Activated naive CD8-positive, alpha-beta T cell treated with anti-CD3 and anti-CD28 coated beads, Interleukin-2, amount 10 ng/mL, durations not matched to agents 7 days and 5 days (primary cell): ENCODE data around the gene CETP. TPM values are rescaled to one million over a fixed set of nuclear protein-coding genes. Genes with fewer than 3 reads are reported as not detected.

ENCODE experiments used
- ATAC-seq: fragments of 150-1000 bp; cut with Tn5 transposase; one replicate; pipeline ENCODE4 v1.10.0; 2021; ENCODE audit warnings: low read depth, moderate library complexity
- POLR2A ChIA-PET: fragments of 350-600 bp; sonication (Branson Sonifier 250); formaldehyde crosslinking; loops from one replicate; lab custom pipeline; 2021; ENCODE audit warnings: antibody characterized with exemption; lab: Charles Lee
- DNase-seq: peaks from one replicate; pipeline ENCODE4 v3.0.0; 2021
- H3K27ac Mint-ChIP-seq: one replicate; pipeline ENCODE4 v1.8.0; 2022; ENCODE audit warnings: mild to moderate bottlenecking, mixed read lengths
- H3K27me3 Mint-ChIP-seq: one replicate; pipeline ENCODE4 v1.8.0; 2022; ENCODE audit warnings: mild to moderate bottlenecking, moderate library complexity, mixed read lengths
- H3K36me3 Mint-ChIP-seq: one replicate; pipeline ENCODE4 v1.8.0; 2021; ENCODE audit warnings: mild to moderate bottlenecking, mixed read lengths
- H3K4me1 Mint-ChIP-seq: one replicate; pipeline ENCODE4 v1.8.0; 2021; ENCODE audit warnings: mixed read lengths
- H3K4me3 Mint-ChIP-seq: one replicate; pipeline ENCODE4 v1.8.0; 2022; ENCODE audit warnings: mild to moderate bottlenecking, moderate library complexity, mixed read lengths
- H3K9me3 Mint-ChIP-seq: one replicate; pipeline ENCODE4 v1.8.0; 2021; ENCODE audit warnings: mixed read lengths
- total RNA-seq, 2 experiments: library from RNA; stranded (reverse); gene quantifications; one replicate each; pipeline ENCODE4 v1.2.3, GENCODE V29; 2021

Gene CETP
- total RNA-seq, 2 experiments from 2014 or later, result not detected

DNA sequence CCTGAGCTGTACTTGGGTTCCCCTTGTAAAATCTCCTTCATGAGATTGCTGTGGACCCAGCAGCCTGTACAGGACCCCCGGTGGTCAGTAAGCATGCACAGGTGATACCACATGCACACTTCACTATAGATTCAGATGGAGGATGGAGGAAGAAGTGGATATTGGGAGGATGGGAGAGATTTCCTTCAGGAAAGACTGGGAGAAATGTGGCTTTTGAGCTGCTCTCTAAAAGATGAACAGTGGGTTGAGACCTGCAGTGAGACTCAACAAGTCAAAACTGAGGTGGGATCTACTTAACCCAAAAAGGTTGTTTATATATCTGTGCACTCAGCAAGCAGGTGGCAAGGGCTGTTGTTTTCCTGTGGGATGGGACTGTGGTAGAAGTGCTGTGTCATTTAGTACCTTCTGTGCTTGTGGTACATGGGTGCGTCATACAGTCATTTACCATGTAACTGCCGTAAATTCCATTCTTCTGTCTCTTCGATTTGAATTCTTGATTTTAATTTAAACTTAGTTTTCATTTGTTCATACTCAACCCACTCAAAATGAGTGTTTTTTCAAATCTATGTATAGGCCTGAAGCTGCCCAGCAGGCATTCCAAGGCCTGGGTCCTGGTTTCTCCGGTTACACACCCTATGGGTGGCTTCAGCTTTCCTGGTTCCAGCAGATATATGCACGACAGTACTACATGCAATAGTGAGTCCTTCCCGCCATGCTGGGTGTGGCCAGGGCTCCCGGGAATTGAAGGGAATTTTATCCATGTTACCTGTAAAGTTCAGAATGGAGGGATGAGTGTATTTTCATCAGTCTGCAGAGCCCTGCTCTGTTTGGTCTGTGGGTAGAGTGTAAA, 22.9 kb upstream of the CETP start:
- peaks cover 61% of the 10 kb centered on the region for H3K4me1 Mint-ChIP-seq
- peak overlapping the region; percentile 86 for H3K27ac Mint-ChIP-seq
- POLR2A ChIA-PET, result interaction anchor here (0.6 to 1.3 kb wide), 6 partner anchors 8 to 111 kb away, joined by 3 to 5 read pairs (median 3); partner anchors contain the start of gene NLRC5
- H3K27me3 Mint-ChIP-seq, result no peaks in the 10 kb centered on the region
- H3K9me3 Mint-ChIP-seq, result no peaks in the 10 kb centered on the region
- ATAC-seq (peak; percentile 81), DNase-seq (no peak)
- peak overlapping the region; percentile 84 for H3K4me3 Mint-ChIP-seq
- peaks cover 67% of the 10 kb centered on the region for H3K36me3 Mint-ChIP-seq

DNA sequence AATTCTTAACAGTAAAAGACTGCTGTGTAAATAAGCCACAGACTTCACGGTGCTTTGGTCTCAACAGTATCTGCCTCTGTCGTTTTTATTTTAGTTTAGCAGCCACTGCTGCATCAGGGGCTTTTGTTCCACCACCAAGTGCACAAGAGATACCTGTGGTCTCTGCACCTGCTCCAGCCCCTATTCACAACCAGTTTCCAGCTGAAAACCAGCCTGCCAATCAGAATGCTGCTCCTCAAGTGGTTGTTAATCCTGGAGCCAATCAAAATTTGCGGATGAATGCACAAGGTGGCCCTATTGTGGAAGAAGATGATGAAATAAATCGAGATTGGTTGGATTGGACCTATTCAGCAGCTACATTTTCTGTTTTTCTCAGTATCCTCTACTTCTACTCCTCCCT, 21.9 kb upstream of the CETP start:
- Mint-ChIP-seq H3K27me3 (no peaks in the 10 kb centered on the region), H3K4me3 (peak overlapping the region; percentile 84), H3K27ac (peak overlapping the region; percentile 86), H3K36me3 (peaks cover 61% of the 10 kb centered on the region), H3K4me1 (peaks cover 54% of the 10 kb centered on the region), H3K9me3 (no peaks in the 10 kb centered on the region)
- ATAC-seq (peak; percentile 11), DNase-seq (no peak)
- POLR2A ChIA-PET, result no interaction called here

DNA sequence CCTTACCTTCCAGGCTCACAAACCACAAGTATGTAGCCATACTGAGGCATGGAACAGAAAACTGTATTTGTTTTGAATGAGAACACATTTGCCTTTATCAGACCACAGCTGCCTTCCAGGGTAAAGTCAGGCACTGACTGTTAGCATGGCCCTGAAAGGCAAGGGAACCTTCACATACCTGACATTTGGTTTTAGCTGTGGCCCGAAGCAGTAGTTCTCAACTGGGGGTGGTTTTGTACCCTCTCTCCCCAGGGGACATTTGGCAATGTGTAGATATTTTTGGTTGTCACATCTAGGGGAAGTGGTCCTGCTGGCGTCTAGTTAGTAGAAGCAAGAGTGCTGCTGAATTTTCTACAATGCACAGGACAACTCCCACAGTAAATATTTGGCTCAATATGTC, 20.7 kb upstream of the CETP start:
- H3K27me3 Mint-ChIP-seq, result no peaks in the 10 kb centered on the region
- H3K36me3 Mint-ChIP-seq, result peaks cover 55% of the 10 kb centered on the region
- H3K27ac Mint-ChIP-seq, result peak overlapping the region; percentile 55
- DNase-seq (no peak), ATAC-seq (no peak)
- no peak overlapping the region for H3K4me3 Mint-ChIP-seq
- H3K4me1 Mint-ChIP-seq, result peaks cover 47% of the 10 kb centered on the region
- POLR2A ChIA-PET, result interaction anchor here (1.1 to 2.2 kb wide), 2 partner anchors 9 to 92 kb away, joined by 3 to 12 read pairs; partner anchors contain the start of gene HERPUD1
- no peaks in the 10 kb centered on the region for H3K9me3 Mint-ChIP-seq

DNA sequence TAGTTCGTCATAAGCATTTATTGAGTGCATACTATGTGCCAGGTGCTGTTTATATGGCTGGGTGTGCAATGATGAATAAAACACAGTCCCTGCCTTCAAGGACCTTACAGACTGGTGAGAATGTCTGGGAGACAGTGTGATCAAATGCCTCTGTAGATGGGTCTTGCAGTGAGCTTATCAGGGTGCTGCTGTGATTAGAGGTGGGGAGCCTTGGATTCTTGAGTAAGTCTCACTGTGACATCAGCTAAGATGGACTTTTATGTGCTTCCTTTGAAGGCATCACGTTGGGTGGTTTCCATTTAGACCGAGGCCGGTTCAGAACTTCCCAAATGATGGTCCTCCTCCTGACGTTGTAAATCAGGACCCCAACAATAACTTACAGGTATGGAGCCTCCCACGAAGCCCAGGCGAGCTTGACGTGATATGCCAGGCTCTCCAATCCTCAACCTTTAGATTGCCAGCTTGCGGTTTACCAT, 19.9 kb upstream of the CETP start:
- Mint-ChIP-seq H3K4me1 (peaks cover 42% of the 10 kb centered on the region), H3K27me3 (no peaks in the 10 kb centered on the region), H3K36me3 (peaks cover 47% of the 10 kb centered on the region), H3K9me3 (no peaks in the 10 kb centered on the region), H3K27ac (no peak overlapping the region), H3K4me3 (no peak overlapping the region)
- POLR2A ChIA-PET, result interaction anchor here (2.2 kb wide), 1 partner anchor 10 kb away, joined by 12 read pairs; the partner anchor contains the start of gene HERPUD1
- no peak for DNase-seq
- ATAC-seq, result no peak

DNA sequence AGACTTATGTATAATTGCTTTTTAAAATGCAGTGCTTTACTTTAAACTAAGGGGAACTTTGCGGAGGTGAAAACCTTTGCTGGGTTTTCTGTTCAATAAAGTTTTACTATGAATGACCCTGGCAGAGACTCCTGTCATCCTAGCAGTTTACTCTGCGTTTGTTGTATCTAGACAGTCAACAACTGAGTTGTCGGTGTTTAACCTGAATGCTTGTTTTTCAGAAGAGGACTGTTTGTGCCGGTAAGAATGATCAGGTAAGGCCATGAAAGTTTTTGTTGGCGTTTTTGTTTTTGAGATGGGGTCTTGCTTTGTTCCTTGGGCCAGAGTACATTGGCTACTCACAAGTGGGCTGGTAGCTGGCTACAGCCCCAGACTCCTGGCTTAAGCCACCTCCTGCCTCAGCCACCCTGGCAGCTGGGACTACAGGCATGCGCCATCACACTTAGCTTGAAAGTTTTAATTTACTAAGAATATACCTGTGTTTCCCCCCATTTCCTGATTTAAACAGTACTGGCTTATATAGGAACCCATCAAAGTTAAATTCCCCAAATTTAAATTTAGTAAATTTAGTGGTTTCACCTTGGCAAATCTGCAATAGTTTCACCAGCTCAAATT, 17.9 kb upstream of the CETP start:
- ATAC-seq (no peak), DNase-seq (no peak)
- no peak overlapping the region for H3K4me3 Mint-ChIP-seq
- POLR2A ChIA-PET, result interaction anchor here (0.7 to 1.4 kb wide), 3 partner anchors 10 to 25 kb away, joined by 3 to 6 read pairs (median 5); no protein-coding TSS in a partner anchor
- peaks cover 26% of the 10 kb centered on the region for H3K4me1 Mint-ChIP-seq
- H3K27ac Mint-ChIP-seq, result no peak overlapping the region
- peaks cover 32% of the 10 kb centered on the region for H3K36me3 Mint-ChIP-seq
- no peaks in the 10 kb centered on the region for H3K9me3 Mint-ChIP-seq
- H3K27me3 Mint-ChIP-seq, result no peaks in the 10 kb centered on the region

DNA sequence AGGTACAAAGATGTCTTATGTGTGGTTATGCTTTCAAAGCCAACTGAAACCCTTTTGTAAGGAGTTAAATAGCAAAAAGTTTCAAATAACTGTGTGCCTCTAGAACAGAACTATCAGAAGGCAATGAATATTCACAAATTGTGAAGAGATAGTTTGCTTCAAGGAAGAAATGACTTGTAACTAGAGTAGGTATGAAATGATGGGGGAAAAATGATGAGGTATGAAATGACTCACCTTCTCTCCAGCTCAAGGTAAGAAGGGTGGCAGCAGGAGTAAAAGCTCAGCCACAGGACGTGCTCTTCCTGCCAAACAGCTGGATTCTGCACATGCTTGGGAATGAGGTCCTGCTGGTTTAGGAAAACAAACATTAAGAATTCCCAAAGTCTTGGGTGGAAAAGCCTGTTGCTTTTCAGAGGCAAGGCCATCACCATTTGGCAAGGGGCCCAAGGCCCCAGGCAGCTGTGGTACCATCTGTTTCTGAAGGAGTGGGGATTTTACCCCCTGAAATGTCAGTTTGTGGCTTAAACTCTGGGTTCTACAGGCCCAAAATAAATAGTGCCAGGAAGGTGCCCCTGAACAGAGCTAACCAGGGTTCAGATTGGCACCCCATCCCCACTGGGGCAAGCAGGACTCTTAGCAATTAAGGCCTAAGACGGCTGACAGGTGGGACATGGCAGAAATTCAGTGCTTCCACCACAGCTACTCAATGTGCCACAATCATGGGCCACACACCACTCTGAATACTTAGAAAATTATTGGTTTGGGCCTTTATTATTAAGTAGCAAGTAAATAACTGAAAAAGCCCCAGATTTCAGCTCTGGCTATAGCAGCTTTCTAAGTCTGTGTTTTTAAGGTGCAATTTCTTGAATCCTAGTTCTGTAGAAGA, 16.6 kb upstream of the CETP start:
- POLR2A ChIA-PET, result interaction anchor here (0.6 to 2.0 kb wide), 4 partner anchors 13 to 94 kb away, joined by 3 to 12 read pairs (median 4); partner anchors contain the start of gene HERPUD1
- Mint-ChIP-seq H3K4me3 (no peak overlapping the region), H3K27ac (no peak overlapping the region), H3K4me1 (peaks cover 14% of the 10 kb centered on the region), H3K36me3 (peaks cover 20% of the 10 kb centered on the region), H3K27me3 (no peaks in the 10 kb centered on the region), H3K9me3 (no peaks in the 10 kb centered on the region)
- no peak for DNase-seq
- no peak for ATAC-seq

DNA sequence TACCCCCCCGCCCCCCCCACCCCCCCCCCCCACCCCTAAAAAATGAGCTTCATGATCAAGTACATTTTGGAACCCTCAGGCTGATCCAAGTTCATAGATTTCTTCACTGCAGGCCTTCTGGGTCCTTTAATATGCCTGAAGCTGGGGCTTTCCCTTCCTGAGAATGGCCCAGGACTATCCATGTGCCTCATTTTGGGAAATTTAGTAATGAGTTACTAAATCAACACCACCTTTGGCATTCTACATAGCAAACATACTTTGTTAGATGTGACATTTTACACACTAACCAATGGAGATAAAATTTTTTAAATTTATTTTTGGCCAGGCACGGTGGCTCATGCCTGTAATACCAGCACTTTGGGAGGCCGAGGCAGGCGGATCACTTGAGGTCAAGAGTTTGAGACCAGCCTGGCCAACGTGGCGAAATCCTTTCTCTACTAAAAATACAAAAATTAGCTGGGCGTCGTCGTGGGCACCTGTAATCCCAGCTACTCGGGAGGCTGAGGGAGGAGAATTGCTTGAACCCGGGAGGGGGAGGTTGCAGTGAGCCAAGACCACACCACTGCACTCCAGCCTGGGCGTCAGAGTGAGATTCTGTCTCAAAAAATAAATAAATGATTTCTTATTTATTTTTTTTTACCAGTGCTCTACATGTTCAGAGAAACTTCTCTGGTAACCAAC, 15.8 kb upstream of the CETP start:
- peaks cover 19% of the 10 kb centered on the region for H3K36me3 Mint-ChIP-seq
- no peaks in the 10 kb centered on the region for H3K27me3 Mint-ChIP-seq
- H3K27ac Mint-ChIP-seq, result no peak overlapping the region
- ATAC-seq, result no peak
- no peaks in the 10 kb centered on the region for H3K9me3 Mint-ChIP-seq
- POLR2A ChIA-PET, result interaction anchor here (0.7 to 2.0 kb wide), 2 partner anchors 14 to 55 kb away, joined by 3 to 12 read pairs; partner anchors contain the start of gene HERPUD1
- H3K4me1 Mint-ChIP-seq, result peaks cover 17% of the 10 kb centered on the region
- no peak for DNase-seq
- H3K4me3 Mint-ChIP-seq, result no peak overlapping the region

DNA sequence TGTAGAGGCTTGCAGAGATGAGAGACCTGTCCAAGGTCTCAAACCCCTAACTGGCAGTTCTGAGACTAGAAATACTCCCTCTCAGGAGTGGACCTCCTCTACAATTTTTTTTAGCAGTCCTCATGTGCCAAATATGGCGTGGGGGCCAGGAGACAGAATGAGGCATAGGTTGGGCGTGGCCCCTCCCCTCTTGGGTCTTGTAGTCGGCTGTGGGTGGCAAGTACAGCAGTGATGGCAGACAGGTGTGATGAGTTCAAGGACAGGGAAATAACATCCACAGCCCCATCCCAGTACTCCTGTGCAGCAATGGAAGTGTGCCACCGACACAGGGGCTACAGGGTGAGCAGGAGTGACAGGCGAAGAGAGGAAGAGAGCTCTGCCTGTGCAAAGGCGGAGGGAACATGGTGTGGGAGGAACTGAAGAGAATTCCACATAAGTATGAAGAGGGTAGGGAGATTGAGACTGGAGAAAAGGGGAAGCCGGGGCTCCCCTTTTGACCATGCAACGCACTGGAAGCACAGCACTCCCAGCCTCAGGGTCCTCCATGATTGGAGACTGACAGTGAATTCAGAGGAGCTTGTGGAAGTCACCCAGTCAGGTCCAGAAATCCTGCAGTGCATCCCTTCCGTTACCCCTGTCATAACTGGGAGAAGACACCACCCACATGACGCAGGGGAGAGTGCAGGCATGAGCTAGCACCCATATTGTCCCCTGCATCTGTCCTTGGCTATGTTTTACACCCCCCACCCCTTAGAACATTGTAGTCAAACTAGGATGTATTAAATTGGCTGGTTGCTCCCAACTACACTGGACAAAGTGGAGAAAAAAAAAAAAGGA, 14.8 kb upstream of the CETP start:
- H3K4me1 Mint-ChIP-seq, result peaks cover 22% of the 10 kb centered on the region
- H3K27ac Mint-ChIP-seq, result no peak overlapping the region
- no peak overlapping the region for H3K4me3 Mint-ChIP-seq

DNA sequence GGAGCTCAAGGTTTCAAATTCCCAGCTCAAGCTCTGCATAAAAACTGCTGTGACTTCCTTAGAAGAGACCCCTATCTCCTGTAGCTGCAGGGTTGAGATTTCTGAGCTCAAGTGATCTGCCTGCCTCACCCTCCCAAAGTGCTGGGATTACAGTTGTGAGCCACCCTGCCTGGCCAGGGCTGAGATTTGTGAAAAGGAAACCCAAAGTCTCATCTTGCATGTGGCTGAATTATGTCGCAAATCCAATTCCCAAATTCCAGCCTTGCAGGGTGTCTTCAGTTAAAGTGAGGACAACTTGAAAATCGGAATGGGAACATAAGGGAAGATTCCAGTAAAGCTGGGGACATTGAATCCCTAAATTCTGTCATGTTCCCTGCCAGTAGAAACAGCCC, 14.2 kb upstream of the CETP start:
- H3K27me3 Mint-ChIP-seq, result no peaks in the 10 kb centered on the region
- H3K36me3 Mint-ChIP-seq, result peaks cover 11% of the 10 kb centered on the region
- POLR2A ChIA-PET, result interaction anchor here (0.6 to 1.0 kb wide), 4 partner anchors 9 to 55 kb away, joined by 3 to 4 read pairs (median 4); no protein-coding TSS in a partner anchor
- no peak overlapping the region for H3K4me3 Mint-ChIP-seq
- DNase-seq, result no peak
- H3K27ac Mint-ChIP-seq, result no peak overlapping the region
- H3K4me1 Mint-ChIP-seq, result peaks cover 21% of the 10 kb centered on the region
- H3K9me3 Mint-ChIP-seq, result no peaks in the 10 kb centered on the region
- ATAC-seq, result no peak

More for the DNA sequence above, 14.8 kb upstream of the CETP start:
- ATAC-seq (no peak), DNase-seq (no peak)
- no peaks in the 10 kb centered on the region for H3K9me3 Mint-ChIP-seq
- H3K27me3 Mint-ChIP-seq, result no peaks in the 10 kb centered on the region
- POLR2A ChIA-PET, result interaction anchor here (0.6 to 2.0 kb wide), 5 partner anchors 9 to 55 kb away, joined by 3 to 12 read pairs (median 4); partner anchors contain the start of gene HERPUD1
- peaks cover 15% of the 10 kb centered on the region for H3K36me3 Mint-ChIP-seq

DNA sequence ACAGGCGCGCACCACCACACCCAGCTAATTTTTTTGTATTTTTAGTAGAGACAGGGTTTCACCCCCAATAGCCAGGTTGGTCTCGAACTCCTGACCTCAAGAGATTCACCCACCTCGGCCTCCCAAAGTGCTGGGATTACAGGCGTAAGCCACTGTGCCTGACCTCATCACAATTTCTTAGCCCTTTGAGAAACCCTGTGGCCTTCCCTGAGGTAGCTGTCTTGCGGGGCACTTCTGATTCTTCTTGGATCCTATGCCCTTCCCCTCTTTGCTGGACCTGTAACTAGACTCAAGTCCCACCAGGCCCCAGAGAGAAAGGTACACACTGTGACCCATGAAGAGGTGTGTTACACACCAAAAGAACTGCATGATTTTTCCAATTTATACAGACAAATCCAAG, 13.5 kb upstream of the CETP start:
- no peak for DNase-seq
- H3K36me3 Mint-ChIP-seq, result peaks cover 5% of the 10 kb centered on the region
- peaks cover 14% of the 10 kb centered on the region for H3K4me1 Mint-ChIP-seq
- no peak overlapping the region for H3K27ac Mint-ChIP-seq
- no peak overlapping the region for H3K4me3 Mint-ChIP-seq
- no peak for ATAC-seq
- H3K27me3 Mint-ChIP-seq, result no peaks in the 10 kb centered on the region
- H3K9me3 Mint-ChIP-seq, result no peaks in the 10 kb centered on the region
- POLR2A ChIA-PET, result interaction anchor here (0.9 kb wide), 1 partner anchor 17 kb away, joined by 4 read pairs; no protein-coding TSS in a partner anchor

DNA sequence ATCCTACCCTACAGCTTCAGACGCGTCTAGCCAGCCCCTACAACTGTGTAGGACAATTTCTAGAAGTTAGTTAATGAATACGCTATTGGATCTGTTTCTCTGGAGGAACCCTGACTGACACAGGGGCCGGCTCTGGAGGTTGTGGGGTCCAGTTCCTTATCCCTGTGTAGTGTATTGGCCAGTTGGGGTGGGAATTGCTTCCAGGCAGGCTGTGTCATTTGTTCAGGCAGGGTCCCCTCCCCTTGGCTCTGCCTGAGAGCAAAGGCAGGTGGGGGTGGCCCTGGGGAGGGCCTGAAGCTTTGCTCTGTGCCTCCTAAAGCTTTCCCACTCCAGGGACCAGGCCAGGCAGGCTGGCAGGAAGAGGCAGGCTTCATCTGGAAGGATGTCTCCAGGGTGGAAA, 11.7 kb upstream of the CETP start:
- POLR2A ChIA-PET, result interaction anchor here (0.8 kb wide), 1 partner anchor 18 kb away, joined by 3 read pairs; the partner anchor contains the start of gene HERPUD1
- peaks cover 12% of the 10 kb centered on the region for H3K4me1 Mint-ChIP-seq
- H3K9me3 Mint-ChIP-seq, result no peaks in the 10 kb centered on the region
- peaks cover 2% of the 10 kb centered on the region for H3K36me3 Mint-ChIP-seq
- no peak overlapping the region for H3K4me3 Mint-ChIP-seq
- no peaks in the 10 kb centered on the region for H3K27me3 Mint-ChIP-seq
- peak overlapping the region; percentile 47 for H3K27ac Mint-ChIP-seq
- no peak for ATAC-seq
- no peak for DNase-seq
